ENCODE results near the gene RMND1.

The RMND1 gene

DNA sequence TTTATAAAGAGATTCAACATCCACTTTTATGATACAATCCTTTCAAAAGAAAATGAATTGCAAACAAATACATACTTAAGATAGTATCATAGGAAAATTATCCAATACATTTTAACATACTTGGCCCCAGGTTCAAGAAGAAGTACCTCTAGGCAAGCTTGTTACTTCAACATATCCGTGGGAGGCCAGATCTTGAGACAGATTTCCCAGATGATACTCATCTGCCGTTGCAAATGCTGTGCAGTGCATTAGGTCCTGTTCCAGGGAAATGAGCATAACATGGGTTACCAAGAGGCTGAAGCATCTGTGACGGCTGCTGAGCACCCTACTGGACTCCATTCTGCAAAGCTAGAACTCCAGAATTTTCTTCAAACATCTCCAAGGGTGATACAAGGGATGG is 15.6 kb downstream of the RMND1 start:
- peaks cover 7% of the 10 kb centered on the region for H3K4me1 ChIP-seq (ENCODE audit: control insufficient read depth, low read length)
- peaks cover 6% of the 10 kb centered on the region; the same call in 1 of the 2 replicates for H3F3A ChIP-seq (ENCODE audit: control insufficient read depth, insufficient read depth)
- TF ChIP-seq EZH2phosphoT487 (IDR thresholded peaks at IDR 0.05; ENCODE audit: borderline replicate concordance, low read length) = no peak
- TF ChIP-seq, protein P1, sequence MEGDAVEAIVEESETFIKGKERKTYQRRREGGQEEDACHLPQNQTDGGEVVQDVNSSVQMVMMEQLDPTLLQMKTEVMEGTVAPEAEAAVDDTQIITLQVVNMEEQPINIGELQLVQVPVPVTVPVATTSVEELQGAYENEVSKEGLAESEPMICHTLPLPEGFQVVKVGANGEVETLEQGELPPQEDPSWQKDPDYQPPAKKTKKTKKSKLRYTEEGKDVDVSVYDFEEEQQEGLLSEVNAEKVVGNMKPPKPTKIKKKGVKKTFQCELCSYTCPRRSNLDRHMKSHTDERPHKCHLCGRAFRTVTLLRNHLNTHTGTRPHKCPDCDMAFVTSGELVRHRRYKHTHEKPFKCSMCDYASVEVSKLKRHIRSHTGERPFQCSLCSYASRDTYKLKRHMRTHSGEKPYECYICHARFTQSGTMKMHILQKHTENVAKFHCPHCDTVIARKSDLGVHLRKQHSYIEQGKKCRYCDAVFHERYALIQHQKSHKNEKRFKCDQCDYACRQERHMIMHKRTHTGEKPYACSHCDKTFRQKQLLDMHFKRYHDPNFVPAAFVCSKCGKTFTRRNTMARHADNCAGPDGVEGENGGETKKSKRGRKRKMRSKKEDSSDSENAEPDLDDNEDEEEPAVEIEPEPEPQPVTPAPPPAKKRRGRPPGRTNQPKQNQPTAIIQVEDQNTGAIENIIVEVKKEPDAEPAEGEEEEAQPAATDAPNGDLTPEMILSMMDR (IDR thresholded peaks at IDR 0.05; ENCODE audit: low read depth, low read length, poor library complexity, severe bottlenecking) = no peak
- no peaks in the 10 kb centered on the region for H3K27me3 ChIP-seq (ENCODE audit: control insufficient read depth, low read length)
- H3K9me3 ChIP-seq (ENCODE audit: control insufficient read depth, insufficient read depth, low read length) = no peaks in the 10 kb centered on the region
- peaks cover 31% of the 10 kb centered on the region for H3K36me3 ChIP-seq (ENCODE audit: control insufficient read depth, low read length)
- H3K4me2 ChIP-seq (ENCODE audit: low read length) = no peak overlapping the region
- peaks cover 4% of the 10 kb centered on the region; the same call in 1 of the 2 replicates for H4K20me1 ChIP-seq (ENCODE audit: control insufficient read depth, insufficient read depth, low read depth, low read length)
- no peaks in the 10 kb centered on the region for H3K9me2 ChIP-seq (replicated peaks; ENCODE audit: control insufficient read depth, low read length)
- no peak overlapping the region for H3K27ac ChIP-seq (ENCODE audit: low read depth, low read length)
- peaks cover 54% of the 10 kb centered on the region for H3K79me2 ChIP-seq (ENCODE audit: control insufficient read depth, low read length)
- H3K4me3 ChIP-seq (ENCODE audit: low read length) = no peak overlapping the region

DNA sequence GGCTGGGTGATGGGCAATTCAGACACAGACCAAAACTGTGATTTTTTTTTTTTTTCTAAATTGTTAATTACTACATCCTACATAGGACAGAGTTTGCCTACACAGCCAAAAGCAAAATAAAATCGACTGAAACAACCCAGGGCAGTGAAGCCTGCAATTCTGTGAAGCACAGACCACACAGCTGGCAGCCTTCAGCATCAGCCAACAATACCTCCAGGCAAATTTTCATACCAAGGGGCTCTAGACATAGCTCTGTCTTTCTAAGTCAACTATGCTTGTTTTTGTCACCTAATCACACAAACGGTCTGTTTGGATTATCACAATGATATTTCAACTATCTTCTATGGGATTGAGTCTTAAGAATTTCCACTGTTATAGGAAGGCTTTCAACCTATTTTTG is 17.6 kb downstream of the RMND1 start:
- TF ChIP-seq EZH2phosphoT487 (IDR thresholded peaks at IDR 0.05; ENCODE audit: borderline replicate concordance, low read length) = no peak
- TF ChIP-seq, protein P1 (IDR thresholded peaks at IDR 0.05; ENCODE audit: low read depth, low read length, poor library complexity, severe bottlenecking) = no peak
- peaks cover 7% of the 10 kb centered on the region for H3K4me1 ChIP-seq (ENCODE audit: control insufficient read depth, low read length)
- H3K36me3 ChIP-seq (ENCODE audit: control insufficient read depth, low read length) = peaks cover 46% of the 10 kb centered on the region
- H3F3A ChIP-seq (ENCODE audit: control insufficient read depth, insufficient read depth) = peaks cover 6% of the 10 kb centered on the region; the same call in 1 of the 2 replicates
- no peaks in the 10 kb centered on the region for H3K27me3 ChIP-seq (ENCODE audit: control insufficient read depth, low read length)
- H3K4me3 ChIP-seq (ENCODE audit: low read length) = no peak overlapping the region
- H3K9me3 ChIP-seq (ENCODE audit: control insufficient read depth, insufficient read depth, low read length) = no peaks in the 10 kb centered on the region
- H3K9me2 ChIP-seq (replicated peaks; ENCODE audit: control insufficient read depth, low read length) = no peaks in the 10 kb centered on the region
- H4K20me1 ChIP-seq (ENCODE audit: control insufficient read depth, insufficient read depth, low read depth, low read length) = 0 out of 2 replicates have a peak, but pooled peaks cover 4% of the 10 kb centered on the region
- H3K27ac ChIP-seq (ENCODE audit: low read depth, low read length) = no peak overlapping the region
- 0 out of 2 replicates have a peak overlapping the region, but pooled peaks have one; percentile 23 for H3K4me2 ChIP-seq (ENCODE audit: low read length)
- peaks cover 36% of the 10 kb centered on the region for H3K79me2 ChIP-seq (ENCODE audit: control insufficient read depth, low read length)

DNA sequence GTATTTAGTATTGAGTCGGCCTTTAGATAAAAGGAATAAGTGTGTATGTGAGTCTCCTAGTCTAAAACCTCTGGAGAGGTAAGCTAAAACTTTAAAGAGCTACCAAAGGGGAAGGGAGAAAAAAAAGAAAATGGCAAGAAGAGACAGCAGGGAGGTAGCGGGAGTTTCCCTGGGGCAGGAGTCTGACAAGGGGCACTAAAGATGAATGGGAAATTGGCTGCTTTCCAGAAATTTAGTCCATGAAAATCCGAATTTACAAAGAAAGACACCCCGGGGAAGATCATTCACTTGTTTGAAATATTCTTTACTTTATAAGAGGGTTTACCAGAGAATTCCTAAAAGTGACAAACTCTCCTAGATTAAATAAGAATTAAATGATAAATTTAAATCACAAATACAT is 19.3 kb downstream of the RMND1 start:
- H3K4me1 ChIP-seq (ENCODE audit: control insufficient read depth, low read length) = peaks cover 7% of the 10 kb centered on the region
- 0 out of 2 replicates have a peak, but pooled peaks cover under 1% of the 10 kb centered on the region for H4K20me1 ChIP-seq (ENCODE audit: control insufficient read depth, insufficient read depth, low read depth, low read length)
- no peaks in the 10 kb centered on the region for H3K9me3 ChIP-seq (ENCODE audit: control insufficient read depth, insufficient read depth, low read length)
- peaks cover 59% of the 10 kb centered on the region for H3K36me3 ChIP-seq (ENCODE audit: control insufficient read depth, low read length)
- no peak overlapping the region for H3K4me3 ChIP-seq (ENCODE audit: low read length)
- no peaks in the 10 kb centered on the region for H3K9me2 ChIP-seq (replicated peaks; ENCODE audit: control insufficient read depth, low read length)
- no peak overlapping the region for H3K4me2 ChIP-seq (ENCODE audit: low read length)
- H3K79me2 ChIP-seq (ENCODE audit: control insufficient read depth, low read length) = peaks cover 18% of the 10 kb centered on the region
- H3K27ac ChIP-seq (ENCODE audit: low read depth, low read length) = no peak overlapping the region
- H3K27me3 ChIP-seq (ENCODE audit: control insufficient read depth, low read length) = no peaks in the 10 kb centered on the region
- TF ChIP-seq, protein P1 (IDR thresholded peaks at IDR 0.05; ENCODE audit: low read depth, low read length, poor library complexity, severe bottlenecking) = no peak
- no peak for TF ChIP-seq EZH2phosphoT487 (IDR thresholded peaks at IDR 0.05; ENCODE audit: borderline replicate concordance, low read length)
- peaks cover 6% of the 10 kb centered on the region; the same call in 1 of the 2 replicates for H3F3A ChIP-seq (ENCODE audit: control insufficient read depth, insufficient read depth)

Measured in DOHH2 (cell line).